ENCODE measurements around the gene CDPF1. TPM values are rescaled to one million over a fixed set of nuclear protein-coding genes. Genes with fewer than 3 reads are reported as not detected.

CDPF1 gene
- total RNA-seq, 2 experiments from 2014 or later = 15.4 to 17.4 TPM

- Histone ChIP-seq H2AFZ (ENCODE audit: low read length) (peak overlapping the region; percentile 27; the same call in 1 of the 2 replicates), H3K9me3 (ENCODE audit: low read length) (peaks cover 14% of the 10 kb centered on the region; the same call in 1 of the 2 replicates), H3K4me2 (ENCODE audit: low read length) (peak overlapping the region; percentile 43), H3K4me1 (ENCODE audit: insufficient read depth, low read length, poor library complexity, severe bottlenecking) (peaks cover 32% of the 10 kb centered on the region), H4K20me1 (ENCODE audit: insufficient read depth, low read length) (no peaks in the 10 kb centered on the region), H3K36me3 (ENCODE audit: insufficient read depth, low read length) (no peaks in the 10 kb centered on the region), H3K4me3 (ENCODE audit: low read depth, low read length, poor library complexity, severe bottlenecking) (peak overlapping the region; percentile 17), H3K79me2 (ENCODE audit: insufficient read depth, low read depth, low read length) (no peaks in the 10 kb centered on the region), H3K27ac (ENCODE audit: low read depth, low read length, poor library complexity, severe bottlenecking) (peak overlapping the region; percentile 65), H3K9me2 (ENCODE audit: insufficient read depth, low read length) (no peaks in the 10 kb centered on the region)
- ChIA-PET CTCF (ENCODE audit: unreplicated experiment) (no interaction called here), POLR2A (interaction anchor here (0.6 to 1.2 kb wide), 3 partner anchors 8 to 45 kb away, joined by 3 read pairs; partner anchors contain the start of gene CDPF1)
- DNase-seq (ENCODE audit: low spot score) = peak; percentile 89
- intact Hi-C loops (cut with micrococcal nuclease; ENCODE audit: unreplicated experiment) = loop anchor here (5.0 kb wide), 1 partner anchor 87 kb away; the partner anchor contains the start of gene PPARA
- no peak for TF ChIP-seq EZH2phosphoT487 (IDR thresholded peaks at IDR 0.05; ENCODE audit: borderline replicate concordance, low read depth, low read length)
- no peak for TF ChIP-seq CTCF (conservative IDR thresholded peaks at IDR 0.05; ENCODE audit: low read length)
- BruUV-seq (replicated peaks) = no TSS peak
Observed at GRCh38 chr22:46239261-46240048, 10.6 kb downstream of the CDPF1 start.

DNA sequence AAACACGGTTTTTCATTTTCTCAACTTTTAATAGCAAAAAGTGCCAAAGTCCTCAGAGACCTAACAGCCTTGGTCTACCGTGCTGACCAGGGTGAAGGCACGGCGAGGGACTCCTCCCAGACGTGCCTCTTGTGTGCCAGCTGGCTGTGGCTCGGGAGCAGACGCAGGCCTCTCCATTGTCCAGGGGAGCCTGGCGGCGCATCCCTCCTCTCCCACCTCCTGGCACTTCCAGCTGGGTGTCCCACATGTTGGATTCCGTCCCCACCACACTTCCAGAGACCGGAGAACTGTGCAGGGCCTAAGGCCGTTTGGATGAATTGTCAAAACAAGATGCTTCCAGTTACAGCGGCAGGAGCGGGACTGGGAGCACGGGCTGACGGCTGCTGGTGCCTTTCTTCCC is 11.6 kb downstream of the CDPF1 start:
- intact Hi-C loops (cut with micrococcal nuclease; ENCODE audit: unreplicated experiment) = loop anchor here (5.0 kb wide), 1 partner anchor 86 kb away; the partner anchor contains the start of gene PPARA
- Histone ChIP-seq H3K9me2 (ENCODE audit: insufficient read depth, low read length) (no peaks in the 10 kb centered on the region), H3K4me1 (ENCODE audit: insufficient read depth, low read length, poor library complexity, severe bottlenecking) (peaks cover 36% of the 10 kb centered on the region), H3K4me2 (ENCODE audit: low read length) (no peak overlapping the region), H3K27ac (ENCODE audit: low read depth, low read length, poor library complexity, severe bottlenecking) (no peak overlapping the region), H4K20me1 (ENCODE audit: insufficient read depth, low read length) (no peaks in the 10 kb centered on the region), H3K79me2 (ENCODE audit: insufficient read depth, low read depth, low read length) (no peaks in the 10 kb centered on the region), H3K9me3 (ENCODE audit: low read length) (peaks cover 14% of the 10 kb centered on the region; the same call in 1 of the 2 replicates), H3K36me3 (ENCODE audit: insufficient read depth, low read length) (no peaks in the 10 kb centered on the region), H2AFZ (ENCODE audit: low read length) (no peak overlapping the region), H3K4me3 (ENCODE audit: low read depth, low read length, poor library complexity, severe bottlenecking) (no peak overlapping the region)
- DNase-seq (ENCODE audit: low spot score) = no peak
- TF ChIP-seq CTCF (conservative IDR thresholded peaks at IDR 0.05; ENCODE audit: low read length) = no peak
- no peak for TF ChIP-seq EZH2phosphoT487 (IDR thresholded peaks at IDR 0.05; ENCODE audit: borderline replicate concordance, low read depth, low read length)
- CTCF ChIA-PET (ENCODE audit: unreplicated experiment) = no interaction called here
- BruUV-seq (replicated peaks) = no TSS peak
- POLR2A ChIA-PET = interaction anchor here (1.2 kb wide), 2 partner anchors 9 to 12 kb away, joined by 3 read pairs; partner anchors contain the start of gene CDPF1

Measured in OCI-LY7 (cell line).